Epithelial cell of prostate (primary cell): ENCODE measurements around the gene PLA2G5.

Experiments used
- DNase-seq: peaks from one replicate; pipeline ENCODE4 v3.0.0-alpha.2; 2011; ENCODE audit warnings: low read depth, low spot score
- H3K27ac ChIP-seq: fragments of 450-650 bp; 2 replicates; pipeline ENCODE4 v1.5.1; 2017; ENCODE audit warnings: mild to moderate bottlenecking

PLA2G5 gene

DNA sequence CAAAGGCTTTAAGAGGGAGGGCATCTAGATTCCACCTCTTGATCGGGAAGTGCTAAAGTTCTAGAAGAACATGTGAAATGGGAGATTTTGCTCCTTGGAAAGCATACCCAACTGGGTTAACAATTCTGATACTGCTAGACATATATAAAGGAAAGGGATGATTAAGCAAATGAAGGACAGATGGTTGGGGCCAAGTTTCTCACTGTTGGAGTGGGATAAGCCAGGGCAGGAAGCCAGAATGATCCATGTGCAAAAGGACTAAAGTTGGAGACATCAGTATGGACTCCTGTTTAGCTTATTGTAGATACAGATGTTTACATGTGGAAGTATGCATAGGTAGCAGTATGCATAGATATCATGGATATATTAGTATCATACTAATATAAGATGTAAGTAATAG lies 16.8 kb downstream of the PLA2G5 start:
- DNase-seq, result no peak
- H3K27ac ChIP-seq, result no peak overlapping the region

- no peak for DNase-seq
- H3K27ac ChIP-seq, result no peak overlapping the region
Observed at GRCh38 chr1:20087668-20088067, 17.7 kb downstream of the PLA2G5 start.

GRCh38 chr1:20089328-20090077 lies 19.5 kb downstream of the PLA2G5 start:
- no peak for DNase-seq
- no peak overlapping the region for H3K27ac ChIP-seq

DNA sequence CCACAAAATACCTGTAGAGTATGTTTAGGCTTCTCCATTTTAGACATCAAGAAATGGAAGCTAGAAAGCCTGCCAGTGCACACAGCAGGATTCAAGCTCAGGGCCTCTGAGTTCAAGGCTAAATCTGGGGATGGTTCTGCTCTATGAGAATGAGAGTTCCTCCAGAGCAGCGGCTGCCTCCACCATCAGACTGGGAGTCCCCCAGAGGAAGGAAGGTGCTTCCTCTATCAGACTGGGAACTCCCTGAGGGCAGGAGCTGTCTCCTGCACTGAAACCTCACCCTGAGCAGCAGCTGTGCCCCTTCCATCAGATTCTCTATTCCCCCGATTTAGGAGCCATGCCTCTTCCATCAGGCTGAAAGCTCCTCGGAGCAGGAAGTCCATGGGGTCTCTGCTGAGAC lies 20.1 kb downstream of the PLA2G5 start:
- DNase-seq, result no peak
- no peak overlapping the region for H3K27ac ChIP-seq

DNA sequence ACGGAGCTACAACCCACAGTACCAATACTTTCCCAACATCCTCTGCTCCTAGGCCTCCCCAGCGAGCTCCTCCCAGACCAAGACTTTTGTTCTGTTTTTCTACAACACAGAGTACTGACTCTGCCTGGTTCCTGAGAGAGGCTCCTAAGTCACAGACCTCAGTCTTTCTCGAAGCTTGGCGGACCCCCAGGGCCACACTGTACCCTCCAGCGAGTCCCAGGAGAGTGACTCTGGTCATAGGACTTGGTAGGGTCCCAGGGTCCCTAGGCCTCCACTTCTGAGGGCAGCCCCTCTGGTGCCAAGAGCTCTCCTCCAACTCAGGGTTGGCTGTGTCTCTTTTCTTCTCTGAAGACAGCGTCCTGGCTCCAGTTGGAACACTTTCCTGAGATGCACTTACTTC lies 20.6 kb downstream of the PLA2G5 start:
- H3K27ac ChIP-seq, result no peak overlapping the region
- DNase-seq, result no peak

GRCh38 chr1:20093303-20093702 lies 23.3 kb downstream of the PLA2G5 start:
- H3K27ac ChIP-seq, result no peak overlapping the region
- no peak for DNase-seq

DNA sequence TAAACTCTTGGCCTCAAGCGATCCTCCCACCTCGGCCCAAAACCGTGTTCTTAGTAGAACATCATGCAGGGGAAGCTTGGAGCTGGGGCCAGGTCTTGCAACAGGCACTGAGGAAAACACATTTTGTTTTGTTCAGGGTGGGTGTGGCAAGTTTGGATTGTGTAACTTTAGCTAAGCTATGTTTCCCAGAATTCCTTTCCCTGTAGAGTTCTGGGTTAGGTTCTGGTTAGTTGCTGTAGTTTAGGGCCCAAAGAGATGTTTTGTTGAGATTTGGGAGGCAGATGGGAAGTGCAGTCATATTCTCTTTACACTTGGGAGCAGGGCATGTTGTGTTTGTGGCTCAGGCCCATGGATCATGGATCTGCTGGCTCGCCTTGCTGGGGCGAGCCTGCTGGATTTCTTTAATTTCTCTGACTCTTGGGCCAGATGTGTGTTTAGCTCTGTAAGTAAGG lies 24.0 kb downstream of the PLA2G5 start:
- no peak overlapping the region for H3K27ac ChIP-seq
- no peak for DNase-seq

DNA sequence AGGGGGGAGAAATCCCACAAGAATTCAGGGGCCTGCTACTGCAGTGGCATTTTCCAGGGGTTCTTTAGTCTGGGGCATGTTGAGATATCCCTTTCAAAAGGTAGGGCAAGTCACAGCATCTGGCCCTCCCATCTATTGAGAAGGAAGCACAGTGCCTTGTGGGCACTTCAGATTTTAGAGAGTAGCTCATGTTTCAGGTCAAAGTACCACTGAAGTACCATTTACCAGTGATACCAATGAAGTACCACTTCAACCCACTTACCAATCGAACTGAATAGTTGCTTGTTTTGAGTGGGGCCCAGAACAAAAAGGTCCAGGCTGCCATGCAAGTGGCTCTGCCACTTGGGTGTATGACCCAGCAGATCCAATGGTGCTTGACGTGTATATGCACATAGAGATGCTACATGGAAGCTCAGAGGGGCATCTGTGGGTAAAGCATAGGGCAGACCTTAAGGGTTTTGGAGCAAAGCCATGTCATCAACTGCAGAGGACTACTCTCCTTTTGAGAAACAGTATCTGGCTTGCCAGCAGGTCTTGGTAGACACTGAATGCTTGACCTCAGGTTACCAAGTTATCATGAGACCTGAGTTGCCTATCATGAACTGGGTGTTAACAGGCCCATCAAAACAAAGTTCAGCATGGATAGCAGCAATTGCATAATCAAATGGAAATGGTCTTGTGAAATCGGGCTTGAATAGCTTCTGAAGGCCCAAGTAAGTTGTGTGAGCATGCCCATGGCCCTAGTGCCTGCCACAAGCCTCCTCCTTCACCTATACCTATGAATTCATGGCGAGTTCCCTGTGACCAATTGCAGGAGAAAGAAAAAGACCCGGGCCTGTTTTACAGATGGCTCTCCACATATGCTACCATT lies 25.8 kb downstream of the PLA2G5 start:
- no peak for DNase-seq

DNA sequence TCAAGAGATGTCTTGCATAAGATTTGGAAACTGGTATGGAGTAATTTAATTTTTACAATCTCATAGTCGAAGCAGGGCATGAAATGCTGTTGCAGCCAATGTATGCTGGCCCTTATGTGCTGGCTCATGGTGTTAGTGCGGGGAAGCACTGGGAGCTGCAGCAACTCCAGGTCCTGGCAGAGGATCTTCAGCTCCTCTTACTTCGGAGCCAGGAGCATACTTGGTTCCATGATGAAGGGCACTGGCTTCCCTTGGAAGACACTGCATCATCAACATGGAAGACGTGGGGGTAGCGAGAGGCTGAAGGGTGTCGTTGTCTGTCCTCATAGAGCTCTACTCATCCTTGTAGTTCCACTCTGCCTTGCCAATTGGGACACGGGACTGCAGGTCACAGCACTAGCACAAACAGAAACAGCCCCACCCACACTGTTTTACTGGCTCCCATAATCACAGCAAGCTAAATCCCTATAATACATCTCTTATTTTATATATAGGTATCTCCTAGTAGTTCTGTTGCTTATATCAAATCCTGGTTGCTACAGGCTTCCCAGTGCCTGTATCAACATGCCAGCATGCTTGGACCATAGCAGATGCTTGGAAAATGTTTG lies 26.9 kb downstream of the PLA2G5 start:
- no peak overlapping the region for H3K27ac ChIP-seq
- no peak for DNase-seq

More for the DNA sequence above, 25.8 kb downstream of the PLA2G5 start:
- H3K27ac ChIP-seq, result no peak overlapping the region

GRCh38 chr1:20099533-20099932 lies 29.5 kb downstream of the PLA2G5 start:
- no peak for DNase-seq
- H3K27ac ChIP-seq, result no peak overlapping the region

DNA sequence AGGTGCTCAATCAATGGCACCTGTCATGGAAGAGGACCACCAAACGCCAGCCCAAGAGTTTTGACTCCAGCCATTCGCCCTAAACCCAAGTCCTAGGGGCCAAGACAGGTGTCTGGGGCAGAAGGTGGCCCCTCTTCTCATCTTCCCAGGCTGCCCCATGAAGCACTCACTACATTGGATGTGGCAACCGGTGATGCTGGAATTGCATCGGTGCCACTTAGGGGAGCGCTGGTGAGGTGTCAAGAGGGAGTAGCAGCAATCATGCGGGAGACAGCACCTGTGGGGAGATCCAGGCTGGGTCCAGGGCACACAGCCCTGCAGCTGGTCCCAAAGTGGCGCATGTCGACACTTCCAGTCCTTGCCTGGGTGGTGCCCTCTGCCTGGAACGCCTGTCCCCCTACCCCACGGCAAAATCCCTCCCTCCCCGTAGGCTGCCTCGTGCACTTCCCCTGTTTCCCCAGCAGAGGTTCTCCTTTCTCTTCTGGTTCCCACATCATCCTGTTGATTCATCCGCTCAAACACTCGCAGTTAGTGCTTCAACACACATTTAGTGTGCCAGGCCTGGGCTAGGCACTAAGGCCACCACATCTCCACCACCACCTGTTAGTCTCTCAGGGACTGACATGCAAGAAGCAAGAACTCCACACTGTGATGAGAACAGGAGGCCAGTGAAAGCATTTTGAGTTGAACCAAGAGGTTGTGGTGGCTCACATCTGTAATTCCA lies 30.8 kb downstream of the PLA2G5 start:
- DNase-seq, result peak; percentile 20

DNA sequence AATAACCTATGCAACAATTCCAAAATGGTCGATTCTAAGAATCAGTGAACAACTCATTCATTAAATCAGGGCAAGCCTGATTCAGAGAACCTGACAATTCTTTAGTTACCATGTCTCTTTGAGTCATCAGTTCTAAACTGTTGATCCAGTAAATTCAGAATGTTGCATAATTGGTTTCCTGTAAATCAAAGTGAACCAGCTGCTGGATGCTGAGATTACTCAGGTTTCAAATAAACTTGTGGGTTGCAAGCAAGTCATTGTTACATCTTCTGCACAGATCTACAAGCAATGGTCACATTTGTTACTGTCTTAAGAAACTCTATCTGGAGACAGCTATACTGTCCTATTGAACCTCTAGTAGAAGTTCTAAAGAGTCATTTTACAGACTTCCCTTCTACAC lies 32.9 kb downstream of the PLA2G5 start:
- peak; percentile 76 for DNase-seq
- no peak overlapping the region for H3K27ac ChIP-seq

More for the DNA sequence above, 30.8 kb downstream of the PLA2G5 start:
- no peak overlapping the region for H3K27ac ChIP-seq

DNA sequence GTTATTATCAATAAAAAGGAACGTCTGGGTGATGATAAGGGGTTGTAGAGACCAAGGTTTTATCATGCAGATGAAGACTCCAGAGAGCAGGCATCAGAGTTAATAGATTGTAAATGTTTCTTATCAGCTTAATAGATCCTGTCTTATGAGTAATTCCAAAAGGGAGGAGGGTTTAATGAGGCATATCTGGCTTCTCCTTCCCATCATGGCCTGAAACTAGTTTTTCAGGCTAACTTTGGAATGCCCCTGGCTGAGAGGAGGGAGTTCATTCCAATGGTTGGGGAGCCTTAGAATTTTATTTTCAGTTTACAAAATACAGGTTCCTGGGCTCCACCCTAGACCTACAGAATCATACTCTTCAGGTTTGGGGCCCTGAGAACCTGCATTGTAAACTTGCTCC lies 35.9 kb downstream of the PLA2G5 start:
- peak; percentile 24 for DNase-seq

GRCh38 chr1:20107351-20107750 lies 37.4 kb downstream of the PLA2G5 start:
- DNase-seq, result no peak
- no peak overlapping the region for H3K27ac ChIP-seq

More for the DNA sequence above, 35.9 kb downstream of the PLA2G5 start:
- H3K27ac ChIP-seq, result no peak overlapping the region

GRCh38 chr1:20107796-20108195 lies 37.8 kb downstream of the PLA2G5 start:
- no peak overlapping the region for H3K27ac ChIP-seq
- DNase-seq, result no peak

DNA sequence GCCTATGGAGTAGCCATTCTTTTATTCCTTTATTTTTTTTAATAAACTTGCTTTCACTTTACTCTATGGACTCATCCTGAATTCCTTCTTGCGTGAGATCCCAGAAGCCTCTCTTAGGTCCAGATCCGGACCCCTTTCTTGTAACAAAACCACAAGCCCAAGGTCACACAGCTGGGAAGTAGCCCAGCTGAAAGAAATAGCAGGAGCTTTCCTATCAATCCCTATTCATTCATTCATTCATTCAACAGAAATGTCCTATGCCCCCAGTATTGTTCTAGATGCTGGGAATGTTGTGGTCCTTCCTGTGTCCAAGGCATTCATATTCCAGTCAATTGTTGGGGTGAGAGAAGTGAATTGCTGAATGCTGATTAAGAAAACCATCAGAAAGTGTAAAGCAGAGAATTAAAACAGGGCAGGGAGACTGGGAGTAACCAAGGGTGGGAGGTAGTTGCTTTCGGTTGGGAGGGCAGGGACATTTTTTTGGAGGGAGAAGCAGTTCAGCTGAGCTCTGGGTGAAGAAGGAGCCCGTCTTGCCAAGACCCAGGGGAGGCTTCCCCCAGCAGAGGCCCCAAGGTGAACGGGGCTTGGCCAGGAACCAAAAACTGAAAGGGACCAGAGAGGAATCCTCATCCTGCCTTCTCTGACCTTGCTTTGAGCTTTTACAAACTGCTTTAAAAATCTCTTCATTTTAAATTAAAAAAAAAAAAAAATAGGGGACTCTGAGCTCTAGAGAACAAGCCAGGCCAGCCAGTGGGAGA lies 38.6 kb downstream of the PLA2G5 start:
- H3K27ac ChIP-seq, result no peak overlapping the region
- no peak for DNase-seq

DNA sequence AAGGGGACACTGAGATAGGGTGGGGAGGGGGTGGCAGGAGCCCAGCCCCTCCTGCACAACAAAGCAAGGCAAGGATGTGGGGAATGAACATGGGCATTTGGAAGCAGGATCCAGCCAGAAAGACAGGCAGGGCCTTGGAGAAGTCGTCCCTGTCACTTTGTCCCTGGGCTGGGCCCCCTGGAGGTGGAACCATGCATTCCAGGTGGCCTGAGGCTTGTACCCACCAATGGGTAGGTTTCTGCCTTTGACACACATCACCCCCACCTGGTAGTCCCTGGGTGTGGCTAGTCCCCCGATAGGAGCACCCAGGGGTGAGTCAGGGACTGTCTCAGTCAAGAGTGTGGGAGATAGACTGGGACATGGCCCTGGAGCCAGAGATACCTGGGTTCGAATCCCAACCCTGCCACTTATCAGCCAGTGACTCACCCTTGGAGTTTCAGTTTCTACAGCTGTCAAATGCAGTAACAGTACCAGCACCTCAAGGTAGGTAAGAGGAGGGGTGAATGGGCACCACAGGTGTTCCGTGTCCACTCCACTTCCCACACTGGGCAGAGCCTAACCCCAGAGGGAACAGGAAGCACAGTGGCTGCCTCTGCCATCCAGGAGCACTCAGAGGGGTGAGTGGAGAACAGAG lies 39.3 kb downstream of the PLA2G5 start:
- no peak overlapping the region for H3K27ac ChIP-seq

DNA sequence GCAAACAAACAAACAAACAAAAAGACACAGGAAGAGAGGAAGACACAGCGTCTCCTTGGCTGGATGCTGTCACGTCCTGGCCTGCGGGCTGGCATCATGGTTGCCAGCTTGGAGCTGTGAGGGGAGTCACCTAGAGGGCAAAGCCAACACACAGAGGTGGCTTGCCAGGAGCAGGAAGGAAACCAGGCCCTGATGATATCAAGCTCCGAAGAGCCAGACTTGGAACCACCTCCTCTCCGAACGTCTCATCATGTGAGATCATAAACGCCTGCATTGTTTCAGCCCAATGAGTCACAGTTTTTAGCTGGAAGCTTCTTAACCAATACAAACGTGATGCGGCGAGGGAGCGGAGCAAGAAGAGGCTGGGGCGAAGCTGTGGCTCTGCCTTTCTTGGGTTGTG lies 40.7 kb downstream of the PLA2G5 start:
- H3K27ac ChIP-seq, result peak overlapping the region; percentile 37
- DNase-seq, result peak; percentile 84

More for the DNA sequence above, 39.3 kb downstream of the PLA2G5 start:
- peak; percentile 39 for DNase-seq

GRCh38 chr1:20111452-20111851 lies 41.5 kb downstream of the PLA2G5 start:
- no peak for DNase-seq
- no peak overlapping the region for H3K27ac ChIP-seq
